ENCODE results near the gene MRPS18C. TPM values are rescaled to one million over a fixed set of nuclear protein-coding genes. Genes with fewer than 3 reads are reported as not detected.
A peak's percentile ranks its signal among the peaks of the same experiment; 100 is the strongest.

MRPS18C gene
- polyA plus RNA-seq, 2 donors, result 28.9 to 29.2 TPM

DNA sequence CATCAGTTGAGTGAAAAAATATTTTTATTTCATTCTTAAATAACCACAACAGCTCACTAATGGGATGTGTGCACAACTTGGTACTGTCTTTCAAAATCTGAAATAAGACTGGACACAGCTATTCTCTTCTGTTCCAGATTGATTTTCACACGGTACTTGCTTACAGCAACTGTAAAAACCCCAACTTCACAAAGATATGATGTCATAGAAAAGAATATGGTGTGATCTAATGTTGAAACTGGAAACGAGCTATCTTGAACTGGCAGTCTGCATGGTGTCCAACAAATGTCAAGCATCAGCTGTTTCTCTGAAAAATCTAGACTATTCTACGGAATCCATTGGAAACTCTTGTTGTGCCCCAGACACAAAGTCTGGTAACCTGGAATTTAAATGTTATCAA, 15.0 kb upstream of the MRPS18C start:
- 82 to 87% methylated on average over 3 of the region's 3 CpGs for WGBS, 2 donors
- Histone ChIP-seq H3K9me3 (ENCODE audit: control insufficient read depth in 2 of 2, insufficient read depth in 1 of 2, low read depth in 1 of 2, low read length in 1 of 2) (no peaks in the 10 kb centered on the region), H3K4me1 (ENCODE audit: control insufficient read depth in 2 of 2, insufficient read depth in 2 of 2, low read length in 1 of 2) (no peaks in the 10 kb centered on the region), H3K27me3 (ENCODE audit: control insufficient read depth in 1 of 2, insufficient read depth in 2 of 2, low read length in 2 of 2) (no peaks in the 10 kb centered on the region), H3K36me3 (ENCODE audit: control insufficient read depth in 2 of 2, insufficient read depth in 2 of 2, low read length in 1 of 2) (peaks cover 3 to 8% of the 10 kb centered on the region in 2 donors), H3K27ac (ENCODE audit: low read depth in 2 of 2, low read length in 1 of 2) (no peak overlapping the region), H3K4me3 (ENCODE audit: low read depth in 1 of 2, low read length in 2 of 2) (no peak overlapping the region)

DNA sequence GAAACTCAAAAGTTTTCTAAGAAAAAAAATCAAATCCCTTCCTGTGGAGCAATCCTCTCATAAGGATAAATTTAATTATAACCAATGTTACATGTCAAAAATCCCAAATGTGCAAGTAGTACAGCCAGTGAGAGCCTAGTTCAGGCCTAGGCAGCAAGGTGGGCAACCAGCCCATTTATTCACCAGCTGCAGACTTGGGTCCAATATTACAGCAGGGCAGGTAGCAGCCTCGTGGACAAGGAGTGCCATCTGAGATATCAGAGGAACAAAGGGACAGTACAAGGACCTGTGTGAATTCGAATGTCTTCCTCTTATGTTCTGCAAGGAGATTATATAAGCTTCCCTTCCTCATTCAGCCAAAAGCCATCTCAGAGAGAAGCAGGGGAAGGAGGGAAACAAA, 6.8 kb upstream of the MRPS18C start:
- Histone ChIP-seq H3K27me3 (ENCODE audit: control insufficient read depth in 1 of 2, insufficient read depth in 2 of 2, low read length in 2 of 2) (no peaks in the 10 kb centered on the region), H3K27ac (ENCODE audit: low read depth in 2 of 2, low read length in 1 of 2) (no peak overlapping the region), H3K36me3 (ENCODE audit: control insufficient read depth in 2 of 2, insufficient read depth in 2 of 2, low read length in 1 of 2) (peaks cover 0 to 5% of the 10 kb centered on the region in 2 donors), H3K4me1 (ENCODE audit: control insufficient read depth in 2 of 2, insufficient read depth in 2 of 2, low read length in 1 of 2) (no peaks in the 10 kb centered on the region), H3K9me3 (ENCODE audit: control insufficient read depth in 2 of 2, insufficient read depth in 1 of 2, low read depth in 1 of 2, low read length in 1 of 2) (no peaks in the 10 kb centered on the region), H3K4me3 (ENCODE audit: low read depth in 1 of 2, low read length in 2 of 2) (no peak overlapping the region)
- WGBS, 2 donors, result 68 to 78% methylated on average over 2 of the region's 2 CpGs

DNA sequence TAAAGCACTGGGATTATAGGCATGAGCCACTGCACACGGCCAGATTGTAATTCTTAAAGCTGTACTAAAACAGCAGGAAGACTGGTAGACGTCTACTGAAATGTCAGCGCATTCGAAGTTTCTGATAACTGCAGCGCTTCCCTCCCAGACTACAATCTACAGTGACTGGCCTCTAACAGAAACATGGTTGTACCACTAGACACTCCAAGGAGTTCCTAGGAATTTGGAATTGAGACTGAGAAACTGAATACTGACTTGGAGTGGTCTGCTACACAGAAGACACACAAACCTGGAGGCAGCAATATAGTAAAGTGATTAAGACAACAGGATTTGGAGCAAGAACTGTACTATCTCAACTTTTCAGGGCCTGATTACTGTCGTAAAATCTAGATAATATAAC, 1.2 kb upstream of the MRPS18C start:
- Histone ChIP-seq H3K36me3 (ENCODE audit: control insufficient read depth in 2 of 2, insufficient read depth in 2 of 2, low read length in 1 of 2) (peaks cover 0 to 4% of the 10 kb centered on the region in 2 donors), H3K9me3 (ENCODE audit: control insufficient read depth in 2 of 2, insufficient read depth in 1 of 2, low read depth in 1 of 2, low read length in 1 of 2) (no peaks in the 10 kb centered on the region), H3K27ac (ENCODE audit: low read depth in 2 of 2, low read length in 1 of 2) (peak overlapping the region in 1 of 2 donors; percentile 22), H3K4me3 (ENCODE audit: low read depth in 1 of 2, low read length in 2 of 2) (peak overlapping the region; percentile 88 to 98), H3K27me3 (ENCODE audit: control insufficient read depth in 1 of 2, insufficient read depth in 2 of 2, low read length in 2 of 2) (no peaks in the 10 kb centered on the region), H3K4me1 (ENCODE audit: control insufficient read depth in 2 of 2, insufficient read depth in 2 of 2, low read length in 1 of 2) (no peaks in the 10 kb centered on the region)
- WGBS, 2 donors, result 24 to 26% methylated on average over 6 of the region's 6 CpGs

DNA sequence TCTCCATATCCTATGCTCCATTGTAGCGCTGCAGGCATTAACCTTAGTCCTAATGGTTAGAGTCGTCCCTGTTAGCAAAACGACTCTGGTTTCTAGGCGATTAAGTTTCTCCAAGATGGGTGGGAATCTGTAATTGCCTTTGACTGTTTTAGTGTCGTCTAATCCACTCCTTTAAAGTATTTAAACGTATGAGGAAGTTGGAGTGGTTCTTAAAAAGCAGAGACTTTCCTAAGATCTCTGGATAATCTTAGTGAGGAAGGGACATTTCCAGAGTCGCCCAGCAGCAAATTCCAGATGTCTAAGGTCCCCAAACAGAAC, 285 bp downstream of the MRPS18C start:
- peaks cover 0 to 4% of the 10 kb centered on the region in 2 donors for H3K36me3 ChIP-seq (ENCODE audit: control insufficient read depth in 2 of 2, insufficient read depth in 2 of 2, low read length in 1 of 2)
- H3K4me3 ChIP-seq (ENCODE audit: low read depth in 1 of 2, low read length in 2 of 2), result peak overlapping the region; percentile 88 to 98
- no peaks in the 10 kb centered on the region for H3K27me3 ChIP-seq (ENCODE audit: control insufficient read depth in 1 of 2, insufficient read depth in 2 of 2, low read length in 2 of 2)
- H3K4me1 ChIP-seq (ENCODE audit: control insufficient read depth in 2 of 2, insufficient read depth in 2 of 2, low read length in 1 of 2), result no peaks in the 10 kb centered on the region
- WGBS, 2 donors, result 0 to 1% methylated on average over 7 of the region's 7 CpGs
- H3K27ac ChIP-seq (ENCODE audit: low read depth in 2 of 2, low read length in 1 of 2), result peak overlapping the region; percentile 98 to 100
- H3K9me3 ChIP-seq (ENCODE audit: control insufficient read depth in 2 of 2, insufficient read depth in 1 of 2, low read depth in 1 of 2, low read length in 1 of 2), result no peaks in the 10 kb centered on the region

DNA sequence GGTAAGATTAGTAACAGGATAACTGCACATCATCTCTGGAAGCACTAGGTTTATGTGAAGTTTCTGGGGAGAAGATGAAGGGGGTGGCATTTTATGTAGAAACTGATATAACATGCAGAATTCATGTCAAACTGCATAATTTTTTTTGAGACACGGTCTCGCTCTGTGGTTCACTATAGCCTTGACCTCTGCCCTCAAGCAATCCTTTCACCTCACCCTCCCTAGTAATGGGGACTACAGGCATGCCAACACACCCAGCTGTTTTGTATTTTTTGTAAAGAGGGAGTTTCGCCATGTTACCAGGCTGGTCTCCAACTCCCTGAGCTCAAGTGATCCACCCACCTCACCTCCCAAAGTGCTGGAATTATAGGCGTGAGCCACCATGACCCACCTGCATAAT, 17.6 kb downstream of the MRPS18C start:
- Histone ChIP-seq H3K36me3 (ENCODE audit: control insufficient read depth in 2 of 2, insufficient read depth in 2 of 2, low read length in 1 of 2) (peaks cover 0 to 2% of the 10 kb centered on the region in 2 donors), H3K9me3 (ENCODE audit: control insufficient read depth in 2 of 2, insufficient read depth in 1 of 2, low read depth in 1 of 2, low read length in 1 of 2) (no peaks in the 10 kb centered on the region), H3K4me3 (ENCODE audit: low read depth in 1 of 2, low read length in 2 of 2) (no peak overlapping the region), H3K27ac (ENCODE audit: low read depth in 2 of 2, low read length in 1 of 2) (no peak overlapping the region), H3K27me3 (ENCODE audit: control insufficient read depth in 1 of 2, insufficient read depth in 2 of 2, low read length in 2 of 2) (no peaks in the 10 kb centered on the region), H3K4me1 (ENCODE audit: control insufficient read depth in 2 of 2, insufficient read depth in 2 of 2, low read length in 1 of 2) (no peaks in the 10 kb centered on the region)
- WGBS, 2 donors, result 82 to 92% methylated on average over 4 of the region's 4 CpGs

DNA sequence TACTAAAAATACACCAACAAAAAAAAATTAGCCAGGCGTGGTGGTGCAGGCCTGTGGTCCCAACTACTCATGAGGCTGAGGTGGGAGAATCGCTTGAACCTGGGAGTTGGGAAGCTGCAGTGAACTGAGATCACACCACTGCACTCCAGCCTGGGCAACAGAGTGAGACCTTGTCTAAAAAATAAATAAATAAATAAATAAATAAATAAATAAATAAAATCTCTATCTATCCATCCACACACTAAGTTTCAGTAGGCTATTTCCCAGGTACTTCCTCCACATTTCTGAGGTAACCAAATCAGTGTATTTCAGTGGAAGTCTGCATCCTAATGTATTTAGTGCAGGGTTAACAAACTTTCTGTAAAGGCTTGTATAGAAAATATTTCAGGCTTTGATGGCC, 18.1 kb downstream of the MRPS18C start:
- H3K36me3 ChIP-seq (ENCODE audit: control insufficient read depth in 2 of 2, insufficient read depth in 2 of 2, low read length in 1 of 2), result peaks cover 0 to 2% of the 10 kb centered on the region in 2 donors
- WGBS, 2 donors, result 95 to 96% methylated on average over 2 of the region's 2 CpGs
- H3K4me3 ChIP-seq (ENCODE audit: low read depth in 1 of 2, low read length in 2 of 2), result no peak overlapping the region

DNA sequence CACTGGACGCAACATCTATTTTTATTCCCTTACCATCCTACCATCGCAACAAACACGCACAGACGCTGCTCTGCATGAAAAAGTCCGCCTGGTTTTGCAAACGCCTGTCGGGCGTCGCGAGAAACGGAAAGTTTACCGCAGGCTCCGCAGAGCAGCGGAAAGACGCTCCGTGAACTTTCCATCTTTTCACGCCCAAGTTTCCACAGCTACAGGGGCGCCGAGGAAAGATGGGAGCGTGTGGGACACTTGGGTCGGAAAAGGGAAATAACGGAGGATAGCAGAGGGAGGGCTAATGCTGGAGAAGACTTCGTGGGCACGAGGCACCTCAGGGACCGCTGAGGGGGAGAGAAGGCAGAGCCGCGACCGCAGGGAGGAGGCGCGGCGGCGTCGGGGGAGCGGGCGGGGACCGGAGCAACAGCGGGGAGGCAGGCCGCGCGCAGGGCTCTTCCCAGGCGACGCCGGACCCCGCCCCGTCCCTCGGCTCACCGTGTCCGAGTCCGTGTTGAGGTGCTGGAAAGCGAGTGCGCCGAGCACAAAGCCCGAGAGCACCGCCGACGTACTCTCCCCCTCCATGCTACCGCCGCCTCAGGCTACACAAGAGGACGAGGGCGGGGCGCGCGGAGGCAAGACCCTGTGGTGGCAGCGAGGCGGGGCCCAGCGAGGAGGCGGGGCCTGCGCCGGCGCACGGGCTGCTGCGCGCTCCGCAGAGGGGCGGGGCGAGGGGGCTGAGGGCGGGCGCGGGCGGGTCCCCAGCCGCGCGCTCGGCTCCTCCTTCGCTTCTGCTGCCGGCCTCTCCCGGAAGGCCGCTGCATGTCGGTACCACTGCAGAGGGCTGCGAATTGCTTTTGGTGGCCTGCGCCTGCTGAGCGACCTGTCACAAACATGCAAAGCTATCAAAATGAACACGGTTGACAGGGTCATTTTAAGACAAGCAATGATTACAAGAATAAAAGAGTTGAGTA, 28.9 kb downstream of the MRPS18C start, which contains the start of gene ABRAXAS1:
ABRAXAS1 (minus strand) TSS at position 601 of the 962 bp plus-strand sequence; CDS start at position 573, 28 bp downstream.
- Histone ChIP-seq H3K27me3 (ENCODE audit: control insufficient read depth in 1 of 2, insufficient read depth in 2 of 2, low read length in 2 of 2) (no peaks in the 10 kb centered on the region), H3K4me1 (ENCODE audit: control insufficient read depth in 2 of 2, insufficient read depth in 2 of 2, low read length in 1 of 2) (no peaks in the 10 kb centered on the region), H3K27ac (ENCODE audit: low read depth in 2 of 2, low read length in 1 of 2) (peak within 1 kb of the TSS; percentile 79 to 88), H3K4me3 (ENCODE audit: low read depth in 1 of 2, low read length in 2 of 2) (peak within 1 kb of the TSS; percentile 75 to 88), H3K36me3 (ENCODE audit: control insufficient read depth in 2 of 2, insufficient read depth in 2 of 2, low read length in 1 of 2) (no peaks in the 10 kb centered on the region), H3K9me3 (ENCODE audit: control insufficient read depth in 2 of 2, insufficient read depth in 1 of 2, low read depth in 1 of 2, low read length in 1 of 2) (no peaks in the 10 kb centered on the region)
- 0% methylated on average over 53 to 93 of the region's 93 CpGs for WGBS, 2 donors

More for the DNA sequence above, 18.1 kb downstream of the MRPS18C start:
- Histone ChIP-seq H3K27ac (ENCODE audit: low read depth in 2 of 2, low read length in 1 of 2) (no peak overlapping the region), H3K4me1 (ENCODE audit: control insufficient read depth in 2 of 2, insufficient read depth in 2 of 2, low read length in 1 of 2) (no peaks in the 10 kb centered on the region), H3K27me3 (ENCODE audit: control insufficient read depth in 1 of 2, insufficient read depth in 2 of 2, low read length in 2 of 2) (no peaks in the 10 kb centered on the region), H3K9me3 (ENCODE audit: control insufficient read depth in 2 of 2, insufficient read depth in 1 of 2, low read depth in 1 of 2, low read length in 1 of 2) (no peaks in the 10 kb centered on the region)

DNA sequence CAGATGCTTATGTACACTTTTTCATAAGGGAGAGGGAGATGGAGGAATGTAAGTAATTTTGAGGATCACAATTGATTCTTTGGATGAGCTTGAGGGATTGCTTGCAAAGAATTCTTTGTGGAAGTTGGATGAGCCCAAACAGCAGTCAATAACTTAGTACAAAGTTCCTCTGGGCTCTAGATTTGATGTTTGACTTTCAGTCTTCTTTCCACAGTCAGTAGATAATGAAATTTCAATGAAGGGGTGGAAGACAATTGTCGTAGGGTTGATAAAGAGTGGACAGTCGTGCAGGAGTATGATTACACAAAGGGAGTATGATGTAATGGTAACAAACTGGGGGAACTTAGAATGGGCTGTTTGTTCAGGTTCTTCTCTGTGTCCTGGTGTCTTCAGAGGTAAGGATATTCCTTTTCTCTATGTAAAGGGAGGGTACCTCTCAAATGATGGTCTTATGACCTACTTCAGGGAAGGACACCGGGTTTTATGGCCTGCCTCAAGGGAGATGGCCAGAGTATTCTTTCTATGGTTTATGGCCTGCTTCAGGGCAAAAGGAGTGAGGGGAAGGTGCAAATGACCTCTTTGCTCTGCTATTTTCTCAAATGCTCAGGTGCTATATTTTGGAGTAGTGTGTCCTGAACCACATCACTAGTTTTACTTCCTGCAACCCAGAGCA, 30.7 kb downstream of the MRPS18C start:
- 85 to 95% methylated on average over 3 of the region's 3 CpGs for WGBS, 2 donors
- Histone ChIP-seq H3K4me1 (ENCODE audit: control insufficient read depth in 2 of 2, insufficient read depth in 2 of 2, low read length in 1 of 2) (no peaks in the 10 kb centered on the region), H3K27ac (ENCODE audit: low read depth in 2 of 2, low read length in 1 of 2) (no peak overlapping the region), H3K4me3 (ENCODE audit: low read depth in 1 of 2, low read length in 2 of 2) (no peak overlapping the region), H3K9me3 (ENCODE audit: control insufficient read depth in 2 of 2, insufficient read depth in 1 of 2, low read depth in 1 of 2, low read length in 1 of 2) (no peaks in the 10 kb centered on the region), H3K36me3 (ENCODE audit: control insufficient read depth in 2 of 2, insufficient read depth in 2 of 2, low read length in 1 of 2) (no peaks in the 10 kb centered on the region), H3K27me3 (ENCODE audit: control insufficient read depth in 1 of 2, insufficient read depth in 2 of 2, low read length in 2 of 2) (no peaks in the 10 kb centered on the region)

DNA sequence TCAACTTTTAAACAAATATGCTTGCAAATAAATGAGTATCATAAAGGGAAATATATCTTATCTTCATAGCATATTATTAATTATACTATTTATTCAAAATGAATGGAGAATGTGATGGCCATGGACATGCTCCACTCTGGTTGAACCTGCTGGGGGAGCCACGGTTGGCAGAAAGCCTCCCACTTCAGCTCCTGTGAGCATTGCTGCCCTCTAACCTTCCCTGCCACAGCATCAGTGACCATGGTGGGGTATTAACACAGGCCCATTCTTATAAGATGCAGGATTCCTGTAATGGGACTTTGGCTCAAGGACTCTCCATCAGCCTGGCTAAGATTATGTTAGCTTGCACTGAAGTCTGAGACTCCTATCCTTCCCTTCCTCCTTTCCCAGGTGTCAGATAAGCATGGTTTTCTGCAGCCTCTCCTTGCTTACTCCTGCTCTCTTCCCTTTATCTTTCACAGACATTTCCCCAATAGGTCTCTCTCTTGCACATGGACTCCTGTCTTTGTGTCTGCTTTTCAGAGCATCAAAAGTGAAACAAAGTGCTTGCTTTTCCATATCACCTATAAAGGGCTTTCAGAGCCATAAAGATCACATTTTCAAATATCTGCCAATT, 34.0 kb downstream of the MRPS18C start:
- H3K9me3 ChIP-seq (ENCODE audit: control insufficient read depth in 2 of 2, insufficient read depth in 1 of 2, low read depth in 1 of 2, low read length in 1 of 2), result no peaks in the 10 kb centered on the region
- H3K27ac ChIP-seq (ENCODE audit: low read depth in 2 of 2, low read length in 1 of 2), result no peak overlapping the region
- no peak overlapping the region for H3K4me3 ChIP-seq (ENCODE audit: low read depth in 1 of 2, low read length in 2 of 2)
- WGBS, 2 donors, result 20 to 36% methylated on average over 1 of the region's 1 CpG
- H3K27me3 ChIP-seq (ENCODE audit: control insufficient read depth in 1 of 2, insufficient read depth in 2 of 2, low read length in 2 of 2), result no peaks in the 10 kb centered on the region
- no peaks in the 10 kb centered on the region for H3K36me3 ChIP-seq (ENCODE audit: control insufficient read depth in 2 of 2, insufficient read depth in 2 of 2, low read length in 1 of 2)
- H3K4me1 ChIP-seq (ENCODE audit: control insufficient read depth in 2 of 2, insufficient read depth in 2 of 2, low read length in 1 of 2), result no peaks in the 10 kb centered on the region
